Keratinocyte (primary cell): Measurements from ENCODE around the gene LRRN4CL. TPM values are rescaled to one million over a fixed set of nuclear protein-coding genes. Genes with fewer than 3 reads are reported as not detected.

Experiments
- DNase-seq: peaks from one replicate; pipeline ENCODE4 v3.0.0-alpha.2; 2011; ENCODE audit warnings: low read depth, missing footprints, low spot score
- FAIRE-seq: peaks from 2 replicates; lab custom pipeline; 2011; peaks lifted over from hg19 to GRCh38; lab: Jason Lieb, UNC
- H2AFZ ChIP-seq: 2 replicates; pipeline ENCODE4 v1.6.0; 2012; ENCODE audit warnings: low read length, control low read depth, inconsistent platforms; ENCODE audit not compliant: control insufficient read depth
- H3K27ac ChIP-seq: 2 replicates; pipeline ENCODE4 v1.5.1; 2011; ENCODE audit warnings: low read length; ENCODE audit not compliant: control insufficient read depth, insufficient read depth
- H3K27me3 ChIP-seq: 3 replicates; pipeline ENCODE4 v1.6.0; 2011; ENCODE audit warnings: low read length; ENCODE audit not compliant: control insufficient read depth, insufficient read depth; ENCODE audit errors: extremely low read depth
- H3K36me3 ChIP-seq, 2 experiments: 2 replicates in 1 of 2; 3 replicates in 1 of 2; pipeline ENCODE4 v1.5.1; 2011; ENCODE audit warnings: low read length in 2 of 2, mild to moderate bottlenecking in 1 of 2; ENCODE audit not compliant: control insufficient read depth in 2 of 2, insufficient read depth in 2 of 2; ENCODE audit errors: extremely low read depth in 1 of 2
- H3K4me1 ChIP-seq: 3 replicates; pipeline ENCODE4 v1.5.1; 2011; ENCODE audit warnings: low read length; ENCODE audit not compliant: control insufficient read depth, insufficient read depth; ENCODE audit errors: extremely low read depth
- H3K4me2 ChIP-seq: 3 replicates; pipeline ENCODE4 v1.6.0; 2011; ENCODE audit warnings: low read depth, low read length; ENCODE audit not compliant: control insufficient read depth, insufficient read depth; ENCODE audit errors: extremely low read depth
- H3K4me3 ChIP-seq, 3 experiments: fragments of 200-600 bp in 1 of 3; sonication (generic) in 1 of 3; 2 replicates in 2 of 3; 3 replicates in 1 of 3; pipeline ENCODE4 v1.5.1; 2011 to 2016; ENCODE audit warnings: low read length in 3 of 3, mild to moderate bottlenecking in 3 of 3, control low read depth in 2 of 3, inconsistent platforms in 1 of 3, low read depth in 1 of 3, mixed read lengths in 1 of 3, mixed run types in 1 of 3, moderate library complexity in 1 of 3; ENCODE audit not compliant: control insufficient read depth in 2 of 3, insufficient read depth in 2 of 3; ENCODE audit errors: extremely low read depth in 1 of 3
- H3K79me2 ChIP-seq: 2 replicates; pipeline ENCODE4 v1.6.0; 2012; ENCODE audit warnings: low read length; ENCODE audit not compliant: control insufficient read depth, insufficient read depth
- H3K9ac ChIP-seq: 3 replicates; pipeline ENCODE4 v1.6.0; 2011; ENCODE audit warnings: low read length; ENCODE audit not compliant: control insufficient read depth, insufficient read depth; ENCODE audit errors: extremely low read depth
- H3K9me1 ChIP-seq: 3 replicates; pipeline ENCODE4 v1.6.0; 2011; ENCODE audit warnings: low read length; ENCODE audit not compliant: control insufficient read depth, insufficient read depth; ENCODE audit errors: extremely low read depth
- H3K9me3 ChIP-seq: 2 replicates; pipeline ENCODE4 v1.5.1; 2012; ENCODE audit warnings: low read depth, low read length; ENCODE audit not compliant: control insufficient read depth
- H4K20me1 ChIP-seq: 3 replicates; pipeline ENCODE4 v1.6.0; 2011; ENCODE audit warnings: low read length; ENCODE audit not compliant: control insufficient read depth, insufficient read depth; ENCODE audit errors: extremely low read depth
- CTCF ChIP-seq, 3 experiments: IDR thresholded peaks in 1 of 3; conservative IDR thresholded peaks in 1 of 3; optimal IDR thresholded peaks in 1 of 3; 2 replicates in 2 of 3; 3 replicates in 1 of 3; pipeline versions ENCODE3 to v1.5.1; 2011; ENCODE audit warnings: low read length in 3 of 3, mild to moderate bottlenecking in 3 of 3, moderate library complexity in 2 of 3, control low read depth in 1 of 3, inconsistent platforms in 1 of 3; ENCODE audit not compliant: insufficient read depth in 2 of 3; ENCODE audit errors: extremely low read depth in 1 of 3
- EZH2 ChIP-seq: IDR thresholded peaks from one replicate; pipeline ENCODE4 v1.6.1; 2012; ENCODE audit warnings: inconsistent platforms, mild to moderate bottlenecking, low read length, moderate library complexity
- dilution Hi-C: fragments of 300-500 bp; cut with MboI; formaldehyde crosslinking; loops from one replicate; pipeline ENCODE4 v1.7.0; 2020; ENCODE audit warnings: low sequenced_read_pairs; ENCODE audit not compliant: extremely low pct_ligation_motif_present
- polyA plus RNA-seq, 5 experiments: library from polyadenylated mRNA; depleted of rRNA in 3 of 5; stranded (reverse) in 3 of 5; stranded (forward) in 1 of 5; unstranded in 1 of 5; fragments of >200 nt; gene quantifications; 1 replicate in 1 of 5; 2 replicates in 3 of 5; 3 replicates in 1 of 5; pipeline versions ENCODE4 v1.2.1 to v1.2.3, GENCODE V29; 2011 to 2012; ENCODE audit warnings: missing spikeins in 2 of 5, low read depth in 1 of 5, low replicate concordance in 1 of 5

LRRN4CL gene
- polyA plus RNA-seq, 1 donor (not counting 4 experiments of a cell fraction or from before 2014, with no cell fraction given) = 0.08 TPM

DNA sequence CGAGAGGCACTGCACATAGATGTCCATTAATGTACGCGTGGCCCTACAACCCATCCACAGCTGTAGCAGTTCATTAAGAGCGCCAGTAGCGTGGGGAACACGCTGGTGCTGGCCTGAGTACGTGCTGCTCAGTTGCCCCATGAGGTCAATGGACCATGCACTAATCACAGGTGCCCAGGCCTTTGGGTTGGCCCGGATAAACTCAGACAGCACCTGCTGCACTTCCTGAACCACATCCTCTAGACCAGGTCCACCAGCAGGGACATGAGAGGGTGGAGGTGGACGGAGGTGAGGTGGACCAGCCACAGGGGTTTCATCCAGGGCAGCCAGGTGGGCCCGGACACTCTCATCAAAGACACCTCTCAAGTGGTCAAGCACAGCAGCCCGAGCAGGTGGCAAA is 39.8 kb downstream of the LRRN4CL start:
- H3K9me1 ChIP-seq = no peaks in the 10 kb centered on the region
- H3K79me2 ChIP-seq = peaks cover 46% of the 10 kb centered on the region
- TF ChIP-seq CTCF (optimal IDR thresholded peaks at IDR 0.05 in 1 of 3, IDR thresholded peaks at IDR 0.05 in 1 of 3, conservative IDR thresholded peaks at IDR 0.05 in 1 of 3; ENCODE audit: extremely low read depth in 1 of 3, insufficient read depth in 2 of 3, low read length in 3 of 3) (no peak), EZH2 (no peak)
- no peak overlapping the region for H3K9ac ChIP-seq
- H3K27ac ChIP-seq = no peak overlapping the region
- no peaks in the 10 kb centered on the region for H3K9me3 ChIP-seq
- H3K27me3 ChIP-seq = no peaks in the 10 kb centered on the region
- DNase-seq (no peak), FAIRE-seq (no peak)
- H3K4me1 ChIP-seq = peaks cover 22% of the 10 kb centered on the region
- peaks cover 12 to 16% of the 10 kb centered on the region in 2 experiments for H3K36me3 ChIP-seq
- no peak overlapping the region for H2AFZ ChIP-seq
- H3K4me3 ChIP-seq = no peak overlapping the region
- H3K4me2 ChIP-seq = no peak overlapping the region
- no peaks in the 10 kb centered on the region for H4K20me1 ChIP-seq
- dilution Hi-C loops = no loop called here

DNA sequence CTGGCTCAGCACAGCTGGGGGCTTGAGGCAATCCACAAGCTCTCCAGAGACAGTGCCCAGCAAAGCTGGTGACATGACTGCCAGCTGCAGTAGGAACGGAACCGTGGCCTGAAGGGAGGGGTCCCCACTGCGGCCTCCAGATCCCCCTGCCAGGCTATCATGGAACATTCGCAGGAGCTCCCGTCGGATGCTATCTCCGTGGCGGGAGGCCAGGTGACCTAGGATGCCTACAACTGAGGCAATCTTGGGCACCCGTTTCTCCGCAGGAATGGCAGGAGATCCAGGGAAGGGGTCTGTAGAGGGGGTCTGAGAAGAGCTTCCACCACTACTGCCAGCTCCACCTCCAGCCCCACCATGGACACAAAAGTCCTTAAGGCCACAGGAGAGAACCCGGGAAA is 40.4 kb downstream of the LRRN4CL start:
- H3K27ac ChIP-seq = no peak overlapping the region
- H3K27me3 ChIP-seq = no peaks in the 10 kb centered on the region
- peaks cover 52% of the 10 kb centered on the region for H3K79me2 ChIP-seq
- dilution Hi-C loops = no loop called here
- no peak overlapping the region for H3K4me2 ChIP-seq
- TF ChIP-seq CTCF (optimal IDR thresholded peaks at IDR 0.05 in 1 of 3, IDR thresholded peaks at IDR 0.05 in 1 of 3, conservative IDR thresholded peaks at IDR 0.05 in 1 of 3; ENCODE audit: extremely low read depth in 1 of 3, insufficient read depth in 2 of 3, low read length in 3 of 3) = no peak
- no peak for TF ChIP-seq EZH2
- no peak overlapping the region for H3K9ac ChIP-seq
- no peak for FAIRE-seq
- H3K4me3 ChIP-seq = no peak overlapping the region
- H3K4me1 ChIP-seq = peaks cover 22% of the 10 kb centered on the region
- no peak for DNase-seq
- no peaks in the 10 kb centered on the region for H3K9me1 ChIP-seq
- H3K36me3 ChIP-seq = peaks cover 16 to 21% of the 10 kb centered on the region in 2 experiments
- H2AFZ ChIP-seq = no peak overlapping the region
- no peaks in the 10 kb centered on the region for H3K9me3 ChIP-seq
- H4K20me1 ChIP-seq = no peaks in the 10 kb centered on the region
